Measurements from ENCODE around the gene UBL3. TPM values are rescaled to one million over a fixed set of nuclear protein-coding genes. Genes with fewer than 3 reads are reported as not detected.

UBL3 gene
- polyA plus RNA-seq, 1 donor (not counting 4 experiments of a cell fraction or from before 2014, with no cell fraction given) = 10.5 TPM

DNA sequence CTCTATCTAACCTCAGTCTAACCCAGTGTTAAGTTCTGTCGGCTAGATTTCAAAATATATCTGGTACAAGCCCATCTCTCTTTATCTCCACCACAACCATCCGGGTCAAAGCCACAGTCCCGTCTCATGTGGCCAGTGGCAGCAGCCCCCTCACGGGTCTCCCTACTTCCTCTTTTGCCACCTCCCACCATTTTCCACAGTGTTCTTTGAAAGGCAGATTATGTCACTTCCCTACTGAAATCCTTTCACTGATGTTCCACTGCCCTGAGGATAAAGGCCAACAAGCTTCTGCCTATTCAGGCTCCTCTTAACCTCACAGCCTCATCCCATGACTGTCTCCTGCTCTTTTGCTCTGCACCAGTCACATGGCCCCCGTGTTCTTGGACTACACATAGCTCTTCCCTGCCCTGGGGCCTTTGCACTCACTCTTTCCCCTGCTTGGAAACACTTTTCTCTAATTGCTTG, 117.2 kb downstream of the UBL3 start:
- no peaks in the 10 kb centered on the region for H3K9me3 ChIP-seq (ENCODE audit: control insufficient read depth, low read depth, low read length)
- H2AFZ ChIP-seq (ENCODE audit: control insufficient read depth, low read length) = no peak overlapping the region
- no peak overlapping the region for H3K9ac ChIP-seq (ENCODE audit: control insufficient read depth, extremely low read depth, insufficient read depth, low read length)
- H3K9me1 ChIP-seq (ENCODE audit: control insufficient read depth, extremely low read depth, insufficient read depth, low read length) = no peaks in the 10 kb centered on the region
- peak; percentile 43 for FAIRE-seq
- peak; percentile 52 for DNase-seq (ENCODE audit: low read depth, low spot score)
- dilution Hi-C loops (cut with MboI; ENCODE audit: extremely low pct_ligation_motif_present, low sequenced_read_pairs) = no loop called here
- H3K4me2 ChIP-seq (ENCODE audit: control insufficient read depth, extremely low read depth, insufficient read depth, low read depth, low read length) = peak overlapping the region; percentile 15
- H3K4me3 ChIP-seq (ENCODE audit: control insufficient read depth in 2 of 3, extremely low read depth in 1 of 3, insufficient read depth in 2 of 3, low read depth in 1 of 3, low read length in 3 of 3) = no peak overlapping the region
- H3K27ac ChIP-seq (ENCODE audit: control insufficient read depth, insufficient read depth, low read length) = no peak overlapping the region
- no peaks in the 10 kb centered on the region for H4K20me1 ChIP-seq (ENCODE audit: control insufficient read depth, extremely low read depth, insufficient read depth, low read length)
- H3K79me2 ChIP-seq (ENCODE audit: control insufficient read depth, insufficient read depth, low read length) = no peaks in the 10 kb centered on the region
- H3K27me3 ChIP-seq (ENCODE audit: control insufficient read depth, extremely low read depth, insufficient read depth, low read length) = peaks cover 20% of the 10 kb centered on the region
- no peak for TF ChIP-seq EZH2 (IDR thresholded peaks at IDR 0.05; ENCODE audit: low read length)
- TF ChIP-seq, protein P1, sequence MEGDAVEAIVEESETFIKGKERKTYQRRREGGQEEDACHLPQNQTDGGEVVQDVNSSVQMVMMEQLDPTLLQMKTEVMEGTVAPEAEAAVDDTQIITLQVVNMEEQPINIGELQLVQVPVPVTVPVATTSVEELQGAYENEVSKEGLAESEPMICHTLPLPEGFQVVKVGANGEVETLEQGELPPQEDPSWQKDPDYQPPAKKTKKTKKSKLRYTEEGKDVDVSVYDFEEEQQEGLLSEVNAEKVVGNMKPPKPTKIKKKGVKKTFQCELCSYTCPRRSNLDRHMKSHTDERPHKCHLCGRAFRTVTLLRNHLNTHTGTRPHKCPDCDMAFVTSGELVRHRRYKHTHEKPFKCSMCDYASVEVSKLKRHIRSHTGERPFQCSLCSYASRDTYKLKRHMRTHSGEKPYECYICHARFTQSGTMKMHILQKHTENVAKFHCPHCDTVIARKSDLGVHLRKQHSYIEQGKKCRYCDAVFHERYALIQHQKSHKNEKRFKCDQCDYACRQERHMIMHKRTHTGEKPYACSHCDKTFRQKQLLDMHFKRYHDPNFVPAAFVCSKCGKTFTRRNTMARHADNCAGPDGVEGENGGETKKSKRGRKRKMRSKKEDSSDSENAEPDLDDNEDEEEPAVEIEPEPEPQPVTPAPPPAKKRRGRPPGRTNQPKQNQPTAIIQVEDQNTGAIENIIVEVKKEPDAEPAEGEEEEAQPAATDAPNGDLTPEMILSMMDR (optimal IDR thresholded peaks at IDR 0.05 in 1 of 3, IDR thresholded peaks at IDR 0.05 in 1 of 3, conservative IDR thresholded peaks at IDR 0.05 in 1 of 3; ENCODE audit: extremely low read depth in 1 of 3, insufficient read depth in 2 of 3, low read length in 3 of 3) = no peak
- H3K36me3 ChIP-seq (ENCODE audit: control insufficient read depth in 2 of 2, extremely low read depth in 1 of 2, insufficient read depth in 2 of 2, low read length in 2 of 2) = no peaks in the 10 kb centered on the region
- peaks cover 11% of the 10 kb centered on the region for H3K4me1 ChIP-seq (ENCODE audit: control insufficient read depth, extremely low read depth, insufficient read depth, low read length)

DNA sequence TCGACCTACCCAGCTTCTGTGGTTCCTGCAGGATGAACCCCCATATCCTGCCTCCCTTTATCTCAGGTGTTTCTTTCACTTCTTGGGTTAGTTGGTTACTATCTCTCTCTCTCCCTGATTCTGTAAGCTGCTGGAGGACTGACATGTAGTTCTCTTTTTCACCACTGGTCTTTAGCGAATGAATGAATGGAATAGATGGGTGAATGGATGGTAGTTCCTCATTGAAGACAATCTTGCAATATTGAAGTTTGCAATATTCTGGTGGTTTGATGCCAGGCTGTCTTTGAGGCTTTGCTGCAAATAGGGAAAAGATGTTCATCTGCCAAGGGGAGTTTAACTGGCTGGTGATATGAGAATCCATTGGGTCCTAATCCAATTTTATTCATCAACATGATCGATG, 120.2 kb downstream of the UBL3 start:
- Histone ChIP-seq H2AFZ (ENCODE audit: control insufficient read depth, low read length) (no peak overlapping the region), H3K4me1 (ENCODE audit: control insufficient read depth, extremely low read depth, insufficient read depth, low read length) (peaks cover 11% of the 10 kb centered on the region), H3K27ac (ENCODE audit: control insufficient read depth, insufficient read depth, low read length) (no peak overlapping the region), H3K27me3 (ENCODE audit: control insufficient read depth, extremely low read depth, insufficient read depth, low read length) (peaks cover 20% of the 10 kb centered on the region), H3K36me3 (ENCODE audit: control insufficient read depth in 2 of 2, extremely low read depth in 1 of 2, insufficient read depth in 2 of 2, low read length in 2 of 2) (no peaks in the 10 kb centered on the region), H3K9me3 (ENCODE audit: control insufficient read depth, low read depth, low read length) (no peaks in the 10 kb centered on the region), H4K20me1 (ENCODE audit: control insufficient read depth, extremely low read depth, insufficient read depth, low read length) (no peaks in the 10 kb centered on the region), H3K9ac (ENCODE audit: control insufficient read depth, extremely low read depth, insufficient read depth, low read length) (no peak overlapping the region), H3K79me2 (ENCODE audit: control insufficient read depth, insufficient read depth, low read length) (no peaks in the 10 kb centered on the region), H3K9me1 (ENCODE audit: control insufficient read depth, extremely low read depth, insufficient read depth, low read length) (no peaks in the 10 kb centered on the region), H3K4me2 (ENCODE audit: control insufficient read depth, extremely low read depth, insufficient read depth, low read depth, low read length) (no peak overlapping the region), H3K4me3 (ENCODE audit: control insufficient read depth in 2 of 3, extremely low read depth in 1 of 3, insufficient read depth in 2 of 3, low read depth in 1 of 3, low read length in 3 of 3) (no peak overlapping the region)
- dilution Hi-C loops (cut with MboI; ENCODE audit: extremely low pct_ligation_motif_present, low sequenced_read_pairs) = no loop called here
- no peak for TF ChIP-seq EZH2 (IDR thresholded peaks at IDR 0.05; ENCODE audit: low read length)
- TF ChIP-seq, protein P1 (optimal IDR thresholded peaks at IDR 0.05 in 1 of 3, IDR thresholded peaks at IDR 0.05 in 1 of 3, conservative IDR thresholded peaks at IDR 0.05 in 1 of 3; ENCODE audit: extremely low read depth in 1 of 3, insufficient read depth in 2 of 3, low read length in 3 of 3) = peak in 2 of 3 experiments; percentile 23 to 30
- FAIRE-seq = no peak
- DNase-seq (ENCODE audit: low read depth, low spot score) = no peak
